Esophagus muscularis mucosa (tissue), 4 donors: Measurements from ENCODE around the gene MTX2. TPM values are rescaled to one million over a fixed set of nuclear protein-coding genes. Genes with fewer than 3 reads are reported as not detected.

Experiments used
- DNase-seq: peaks from one replicate; pipeline ENCODE4 v3.0.0-alpha.2; 2017; ENCODE audit errors: extremely low spot score
- H3K27ac ChIP-seq, 4 donors: fragments of 200-600 bp; sonication (generic); replicated peaks in 1 of 4; 1 replicate in 3 of 4; 2 replicates in 1 of 4; pipeline ENCODE4 v1.5.1; 2016 to 2019; ENCODE audit warnings: mild to moderate bottlenecking in 1 of 4
- H3K27me3 ChIP-seq, 4 donors: fragments of 200-600 bp; sonication (generic); one replicate each; pipeline versions ENCODE4 v1.5.1 to v1.6.0; 2016 to 2019
- H3K36me3 ChIP-seq, 4 donors: fragments of 200-600 bp; sonication (generic); one replicate each; pipeline ENCODE4 v1.5.1; 2016 to 2019
- H3K4me1 ChIP-seq, 4 donors: fragments of 200-600 bp; sonication (generic); one replicate each; pipeline ENCODE4 v1.5.1; 2016 to 2019
- H3K4me3 ChIP-seq, 4 donors: fragments of 200-600 bp; sonication (generic); 1 replicate in 2 of 4; 2 replicates in 2 of 4; pipeline ENCODE4 v1.5.1; 2016 to 2019; ENCODE audit warnings: mild to moderate bottlenecking in 4 of 4, moderate library complexity in 1 of 4
- H3K9me3 ChIP-seq, 4 donors: fragments of 200-600 bp; sonication (generic); 1 replicate in 3 of 4; 2 replicates in 1 of 4; pipeline ENCODE4 v1.5.1; 2016 to 2019
- CTCF ChIP-seq, 3 experiments: fragments of 200-600 bp in 2 of 3; fragments of 450-650 bp in 1 of 3; sonication (generic) in 2 of 3; IDR thresholded peaks; one replicate each; pipeline ENCODE4 v1.5.1; 2017 to 2019; ENCODE audit warnings: antibody characterized with exemption in 3 of 3, mild to moderate bottlenecking in 2 of 3, moderate library complexity in 1 of 3
- EP300 ChIP-seq: sonication (generic); formaldehyde crosslinking; IDR thresholded peaks from one replicate; pipeline ENCODE4 v1.6.1; 2017; ENCODE audit warnings: antibody characterized with exemption
- POLR2A ChIP-seq: fragments of 450-650 bp; IDR thresholded peaks from one replicate; pipeline ENCODE4 v1.6.1; 2017; ENCODE audit warnings: antibody characterized with exemption, moderate library complexity, mild to moderate bottlenecking, low read depth
- POLR2AphosphoS5 ChIP-seq, 2 donors: sonication (generic); formaldehyde crosslinking; IDR thresholded peaks; one replicate each; pipeline ENCODE4 v1.6.1; 2017; ENCODE audit warnings: antibody characterized with exemption in 2 of 2
- WGBS: methylation state at CpG from one replicate; pipeline ENCODE4 v1.1.5; 2018; 5-methylcytosine and 5-hydroxymethylcytosine counted together
- intact Hi-C: fragments of 100-400 bp; cut with DNase I; formaldehyde crosslinking; loops from one replicate; pipeline ENCODE4 v1.15.1; 2023
- total RNA-seq, 4 donors: library from RNA; depleted of rRNA; stranded (reverse); fragments of >200 nt; gene quantifications; one replicate each; pipeline versions ENCODE4 v1.1.0 to v1.2.1, GENCODE V29; 2016

Gene MTX2
- total RNA-seq, 4 donors from 2014 or later = 26.2 to 31.1 (median 27.6) TPM

GRCh38 chr2:176247859-176248258, 21.4 kb upstream of the MTX2 start:
- Histone ChIP-seq H3K27ac (no peak overlapping the region), H3K4me1 (no peaks in the 10 kb centered on the region), H3K27me3 (peaks cover 0 to 12% (median 0%) of the 10 kb centered on the region in 4 donors), H3K36me3 (no peaks in the 10 kb centered on the region), H3K9me3 (peaks cover 0 to 6% (median 0%) of the 10 kb centered on the region in 4 donors), H3K4me3 (no peak overlapping the region)
- WGBS = 60% methylated on average over 4 of the region's 4 CpGs
- no peak for TF ChIP-seq EP300
- no peak for TF ChIP-seq CTCF (IDR thresholded peaks at IDR 0.05)
- TF ChIP-seq POLR2A = no peak
- TF ChIP-seq POLR2AphosphoS5 (IDR thresholded peaks at IDR 0.05) = no peak
- DNase-seq = no peak
- intact Hi-C loops = no loop called here

- Histone ChIP-seq H3K4me1 (no peaks in the 10 kb centered on the region), H3K27ac (no peak overlapping the region), H3K4me3 (no peak overlapping the region), H3K27me3 (peaks cover 0 to 12% (median 0%) of the 10 kb centered on the region in 4 donors), H3K36me3 (no peaks in the 10 kb centered on the region), H3K9me3 (peaks cover 0 to 6% (median 0%) of the 10 kb centered on the region in 4 donors)
- TF ChIP-seq EP300 (no peak), POLR2A (no peak)
- intact Hi-C loops = no loop called here
- DNase-seq = no peak
- WGBS = 56% methylated on average over 1 of the region's 1 CpG
Observed at GRCh38 chr2:176251928-176252327, 17.3 kb upstream of the MTX2 start.

GRCh38 chr2:176260689-176261088, 8.6 kb upstream of the MTX2 start:
- no peaks in the 10 kb centered on the region for H3K4me1 ChIP-seq
- no peaks in the 10 kb centered on the region for H3K36me3 ChIP-seq
- H3K4me3 ChIP-seq = no peak overlapping the region
- no peak overlapping the region for H3K27ac ChIP-seq
- WGBS = 91% methylated on average over 1 of the region's 1 CpG
- H3K9me3 ChIP-seq = no peaks in the 10 kb centered on the region
- no peak for TF ChIP-seq EP300
- TF ChIP-seq POLR2AphosphoS5 (IDR thresholded peaks at IDR 0.05) = no peak
- TF ChIP-seq POLR2A = no peak
- TF ChIP-seq CTCF (IDR thresholded peaks at IDR 0.05) = no peak
- DNase-seq = no peak
- peaks cover 0 to 9% (median 0%) of the 10 kb centered on the region in 4 donors for H3K27me3 ChIP-seq
- intact Hi-C loops = no loop called here

- Histone ChIP-seq H3K27me3 (peaks cover 0 to 9% (median 0%) of the 10 kb centered on the region in 4 donors), H3K27ac (no peak overlapping the region), H3K4me3 (no peak overlapping the region), H3K36me3 (no peaks in the 10 kb centered on the region), H3K9me3 (no peaks in the 10 kb centered on the region), H3K4me1 (no peaks in the 10 kb centered on the region)
- intact Hi-C loops = no loop called here
- DNase-seq = no peak
- TF ChIP-seq POLR2A = no peak
- no peak for TF ChIP-seq EP300
- no peak for TF ChIP-seq CTCF (IDR thresholded peaks at IDR 0.05)
- no peak for TF ChIP-seq POLR2AphosphoS5 (IDR thresholded peaks at IDR 0.05)
Observed at GRCh38 chr2:176261136-176261535, 8.1 kb upstream of the MTX2 start.

- intact Hi-C loops = no loop called here
- H3K27ac ChIP-seq = peak overlapping the region; percentile 79 to 91 (median 84)
- no peaks in the 10 kb centered on the region for H3K27me3 ChIP-seq
- no peak for DNase-seq
- TF ChIP-seq CTCF (IDR thresholded peaks at IDR 0.05) = no peak
- no peak for TF ChIP-seq EP300
- no peak for TF ChIP-seq POLR2AphosphoS5 (IDR thresholded peaks at IDR 0.05)
- TF ChIP-seq POLR2A = no peak
- peak overlapping the region; percentile 71 to 92 (median 84) for H3K4me3 ChIP-seq
- no peaks in the 10 kb centered on the region for H3K9me3 ChIP-seq
- no peaks in the 10 kb centered on the region for H3K36me3 ChIP-seq
- WGBS = 21% methylated on average over 10 of the region's 10 CpGs
- peaks cover 9 to 38% (median 20%) of the 10 kb centered on the region in 4 donors for H3K4me1 ChIP-seq
Observed at GRCh38 chr2:176268976-176269318, 295 bp upstream of the MTX2 start.
